Endothelial cell of umbilical vein (primary cell): Measurements from ENCODE around the gene PPP1R9B. TPM values are rescaled to one million over a fixed set of nuclear protein-coding genes. Genes with fewer than 3 reads are reported as not detected.

Experiments
- BruUV-seq: library from RNA; stranded (reverse); fragments of 400-500 nt; replicated peaks from 2 replicates; lab custom pipeline; 2021; lab: Mats Ljungman, UMichigan
- CTCF ChIA-PET: fragments of 300-600, 350-600 bp; sonication (Branson Sonifier 250); formaldehyde crosslinking; loops from one replicate; lab custom pipeline; 2021; ENCODE audit warnings: antibody characterized with exemption, inconsistent platforms; lab: Charles Lee
- POLR2A ChIA-PET: fragments of 300-600, 350-600 bp; sonication (Branson Sonifier 250); formaldehyde crosslinking; loops from one replicate; lab custom pipeline; 2021; ENCODE audit warnings: antibody characterized with exemption, inconsistent platforms; lab: Charles Lee
- DNase-seq: peaks from one replicate; pipeline ENCODE4 v3.0.0-alpha.2; 2011; ENCODE audit warnings: low read depth, low spot score
- FAIRE-seq: peaks from 2 replicates; lab custom pipeline; 2011; peaks lifted over from hg19 to GRCh38; lab: Jason Lieb, UNC
- H2AFZ ChIP-seq: 2 replicates; pipeline ENCODE4 v1.6.0; 2012; ENCODE audit warnings: low read depth, low read length, control low read depth, inconsistent platforms
- H3K27ac ChIP-seq: 2 replicates; pipeline ENCODE4 v1.5.1; 2011; ENCODE audit warnings: low read depth, mild to moderate bottlenecking, control low read depth, low read length, moderate library complexity; ENCODE audit not compliant: insufficient read depth
- H3K27me3 ChIP-seq, 2 experiments: 2 replicates each; pipeline versions ENCODE4 v1.6.0 to v1.6.1; 2011; ENCODE audit warnings: low read length in 2 of 2, mixed read lengths in 1 of 2; ENCODE audit not compliant: control insufficient read depth in 2 of 2, insufficient read depth in 2 of 2
- H3K36me3 ChIP-seq, 2 experiments: 2 replicates in 1 of 2; 3 replicates in 1 of 2; pipeline ENCODE4 v1.5.1; 2011; ENCODE audit warnings: low read length in 2 of 2, mild to moderate bottlenecking in 1 of 2, moderate library complexity in 1 of 2; ENCODE audit not compliant: control insufficient read depth in 2 of 2, insufficient read depth in 2 of 2; ENCODE audit errors: extremely low read depth in 1 of 2
- H3K4me1 ChIP-seq: 3 replicates; pipeline ENCODE4 v1.5.1; 2011; ENCODE audit warnings: mild to moderate bottlenecking, low read length; ENCODE audit not compliant: control insufficient read depth, insufficient read depth; ENCODE audit errors: extremely low read depth
- H3K4me2 ChIP-seq: 2 replicates; pipeline ENCODE4 v1.6.1; 2011; ENCODE audit warnings: low read length, control low read depth, mixed read lengths; ENCODE audit not compliant: insufficient read depth
- H3K4me3 ChIP-seq, 3 experiments: fragments of 200-600 bp in 1 of 3; sonication (generic), shearing (Covaris generic) in 1 of 3; replicated peaks in 1 of 3; 2 replicates each; pipeline ENCODE4 v1.5.1; 2011 to 2016; ENCODE audit warnings: control low read depth in 3 of 3, low read length in 3 of 3, mild to moderate bottlenecking in 2 of 3, inconsistent platforms in 1 of 3, low read depth in 1 of 3, moderate library complexity in 1 of 3; ENCODE audit not compliant: insufficient read depth in 1 of 3
- H3K79me2 ChIP-seq: 2 replicates; pipeline ENCODE4 v1.6.0; 2012; ENCODE audit warnings: low read length, inconsistent platforms; ENCODE audit not compliant: control insufficient read depth, insufficient read depth
- H3K9ac ChIP-seq: replicated peaks from 2 replicates; pipeline ENCODE3; 2011; ENCODE audit warnings: low read length, control low read depth; ENCODE audit not compliant: insufficient read depth; ENCODE audit errors: extremely low read depth
- H3K9me1 ChIP-seq: replicated peaks from 3 replicates; pipeline ENCODE4 v1.6.0; 2011; ENCODE audit warnings: mild to moderate bottlenecking, low read length; ENCODE audit not compliant: control insufficient read depth, insufficient read depth; ENCODE audit errors: extremely low read depth
- H3K9me3 ChIP-seq: replicated peaks from 2 replicates; pipeline ENCODE4 v1.5.1; 2012; ENCODE audit warnings: low read length, inconsistent platforms; ENCODE audit not compliant: control insufficient read depth, insufficient read depth
- H4K20me1 ChIP-seq: replicated peaks from 2 replicates; pipeline ENCODE3; 2011; ENCODE audit warnings: mild to moderate bottlenecking, low read length; ENCODE audit not compliant: control insufficient read depth, insufficient read depth; ENCODE audit errors: extremely low read depth
- EZH2 ChIP-seq: IDR thresholded peaks from 2 replicates; pipeline ENCODE4 v1.6.1; 2012; ENCODE audit warnings: borderline replicate concordance, low read depth, mild to moderate bottlenecking, moderate library complexity, low read length, inconsistent platforms; ENCODE audit not compliant: severe bottlenecking
- FOS ChIP-seq: IDR thresholded peaks from 2 replicates; pipeline ENCODE4 v1.6.1; 2011; ENCODE audit warnings: mild to moderate bottlenecking, low read length, moderate library complexity, borderline replicate concordance; ENCODE audit not compliant: insufficient read depth
- GATA2 ChIP-seq: IDR thresholded peaks from 2 replicates; pipeline ENCODE4 v1.7.0; 2011; ENCODE audit warnings: low read depth, mild to moderate bottlenecking, moderate library complexity, mixed read lengths, low read length; ENCODE audit not compliant: insufficient read length, insufficient read depth
- JUN ChIP-seq: IDR thresholded peaks from 2 replicates; pipeline ENCODE4 v1.6.1; 2011; ENCODE audit warnings: borderline replicate concordance, low read depth; ENCODE audit not compliant: insufficient read length, insufficient read depth
- MYC ChIP-seq: IDR thresholded peaks from one replicate; pipeline ENCODE4 v1.6.1; 2011; ENCODE audit warnings: mild to moderate bottlenecking, low read depth, low read length
- POLR2A ChIP-seq: IDR thresholded peaks from 2 replicates; pipeline ENCODE4 v1.6.1; 2012; ENCODE audit warnings: low read depth, mild to moderate bottlenecking, control low read depth, low read length
- POLR2AphosphoS5 ChIP-seq: IDR thresholded peaks from 2 replicates; pipeline ENCODE4 v1.6.1; 2012; ENCODE audit warnings: low read depth, mild to moderate bottlenecking, control low read depth, low read length, moderate library complexity; ENCODE audit not compliant: insufficient read depth
- dilution Hi-C: fragments of 300-500 bp; cut with MboI; formaldehyde crosslinking; loops from one replicate; pipeline ENCODE4 v1.15.0; 2019; ENCODE audit warnings: low sequenced_read_pairs; ENCODE audit not compliant: extremely low pct_ligation_motif_present
- intact Hi-C: fragments of 100-400 bp; cut with micrococcal nuclease; formaldehyde crosslinking; loops from one replicate; pipeline ENCODE4 v1.10.0; 2022
- polyA plus RNA-seq, 4 experiments: library from polyadenylated mRNA; depleted of rRNA in 3 of 4; stranded (reverse) in 3 of 4; unstranded in 1 of 4; fragments of >200 nt; gene quantifications; 2 replicates each; pipeline versions ENCODE4 v1.2.1 to v1.2.3, GENCODE V29; 2011 to 2012; ENCODE audit warnings: missing spikeins in 1 of 4
- total RNA-seq: library from RNA; stranded (reverse); gene quantifications from 2 replicates; pipeline ENCODE4 v1.2.3, GENCODE V29; 2021
- TF ChIP-seq, protein P1 (sequence below), 2 donors: IDR thresholded peaks; 1 replicate in 1 of 2; 2 replicates in 1 of 2; pipeline ENCODE4 v1.5.1; 2011; ENCODE audit warnings: low read length in 2 of 2, mild to moderate bottlenecking in 2 of 2, moderate library complexity in 2 of 2, control low read depth in 1 of 2, inconsistent platforms in 1 of 2, low read depth in 1 of 2; ENCODE audit not compliant: insufficient read depth in 1 of 2; ENCODE audit errors: extremely low read depth in 1 of 2
- TF ChIP-seq, protein P2 (sequence below): IDR thresholded peaks from 2 replicates; pipeline ENCODE4 v1.6.1; 2011; ENCODE audit not compliant: insufficient read depth, insufficient read length

PPP1R9B gene
- total and polyA plus RNA-seq, 2 donors (not counting 3 experiments of a cell fraction or from before 2014, with no cell fraction given), result 20.1 to 60.2 TPM

DNA sequence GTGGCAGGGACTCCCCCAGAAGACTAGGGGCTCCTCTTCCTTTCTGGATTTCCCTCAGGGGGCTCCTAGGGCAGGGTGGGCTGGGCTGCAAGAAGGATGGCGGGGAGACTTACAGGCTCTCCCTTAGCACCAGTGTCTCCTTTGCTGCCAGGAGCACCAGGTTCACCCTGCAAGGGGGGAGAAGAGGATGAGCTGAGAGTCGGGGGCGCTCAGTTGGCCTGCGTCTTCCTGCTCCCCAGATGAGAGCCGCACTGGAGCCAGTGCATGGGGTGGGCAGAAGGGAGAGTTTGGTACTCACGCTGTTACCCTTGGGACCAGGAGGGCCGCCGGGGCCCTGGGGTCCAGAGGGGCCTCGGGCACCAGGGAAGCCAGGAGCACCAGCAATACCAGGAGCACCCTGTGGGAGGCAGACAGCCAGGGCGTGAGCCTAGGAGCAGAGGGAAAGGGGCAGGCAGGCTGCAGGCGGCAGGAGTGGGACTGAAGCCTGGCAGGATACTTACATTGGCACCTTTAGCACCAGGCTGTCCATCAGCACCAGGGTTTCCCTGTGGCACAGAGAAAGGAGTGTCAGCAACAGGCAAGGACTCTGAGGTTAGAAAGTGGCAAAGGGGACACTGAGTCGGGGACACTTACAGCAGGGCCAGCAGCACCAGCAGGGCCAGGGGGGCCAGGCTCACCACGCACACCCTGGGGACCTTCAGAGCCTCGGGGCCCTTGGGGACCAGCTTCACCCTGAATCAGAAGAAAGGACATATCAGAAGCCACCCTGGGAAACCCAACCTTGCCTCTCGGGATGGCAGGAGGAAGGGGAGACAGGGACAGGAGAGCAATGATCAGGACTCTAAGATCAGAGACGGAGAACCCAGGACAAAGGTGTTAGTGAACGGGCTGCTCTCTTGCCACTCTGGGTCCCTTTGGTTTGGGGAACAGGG lies 44.7 kb upstream of the PPP1R9B start:
- H3K4me3 ChIP-seq, result no peak overlapping the region
- no peak overlapping the region for H3K27ac ChIP-seq

More for the DNA sequence above, 44.7 kb upstream of the PPP1R9B start:
- H3K9me3 ChIP-seq, result no peaks in the 10 kb centered on the region
- H2AFZ ChIP-seq, result no peak overlapping the region
- TF ChIP-seq, protein P1, sequence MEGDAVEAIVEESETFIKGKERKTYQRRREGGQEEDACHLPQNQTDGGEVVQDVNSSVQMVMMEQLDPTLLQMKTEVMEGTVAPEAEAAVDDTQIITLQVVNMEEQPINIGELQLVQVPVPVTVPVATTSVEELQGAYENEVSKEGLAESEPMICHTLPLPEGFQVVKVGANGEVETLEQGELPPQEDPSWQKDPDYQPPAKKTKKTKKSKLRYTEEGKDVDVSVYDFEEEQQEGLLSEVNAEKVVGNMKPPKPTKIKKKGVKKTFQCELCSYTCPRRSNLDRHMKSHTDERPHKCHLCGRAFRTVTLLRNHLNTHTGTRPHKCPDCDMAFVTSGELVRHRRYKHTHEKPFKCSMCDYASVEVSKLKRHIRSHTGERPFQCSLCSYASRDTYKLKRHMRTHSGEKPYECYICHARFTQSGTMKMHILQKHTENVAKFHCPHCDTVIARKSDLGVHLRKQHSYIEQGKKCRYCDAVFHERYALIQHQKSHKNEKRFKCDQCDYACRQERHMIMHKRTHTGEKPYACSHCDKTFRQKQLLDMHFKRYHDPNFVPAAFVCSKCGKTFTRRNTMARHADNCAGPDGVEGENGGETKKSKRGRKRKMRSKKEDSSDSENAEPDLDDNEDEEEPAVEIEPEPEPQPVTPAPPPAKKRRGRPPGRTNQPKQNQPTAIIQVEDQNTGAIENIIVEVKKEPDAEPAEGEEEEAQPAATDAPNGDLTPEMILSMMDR (IDR thresholded peaks at IDR 0.05; ENCODE audit: extremely low read depth in 1 of 2, insufficient read depth in 1 of 2, low read depth in 1 of 2, low read length in 2 of 2), result no peak
- TF ChIP-seq EZH2 (no peak), FOS (no peak), POLR2A (no peak), GATA2 (no peak), POLR2AphosphoS5 (no peak), MYC (no peak), JUN (no peak)
- TF ChIP-seq, protein P2, sequence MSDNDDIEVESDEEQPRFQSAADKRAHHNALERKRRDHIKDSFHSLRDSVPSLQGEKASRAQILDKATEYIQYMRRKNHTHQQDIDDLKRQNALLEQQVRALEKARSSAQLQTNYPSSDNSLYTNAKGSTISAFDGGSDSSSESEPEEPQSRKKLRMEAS, result no peak
- ChIA-PET CTCF (interaction anchor here (3.4 to 5.1 kb wide), 2 partner anchors 24 to 101 kb away, joined by 49 to 234 read pairs; no protein-coding TSS in a partner anchor), POLR2A (no interaction called here)
- DNase-seq (no peak), FAIRE-seq (no peak)
- H3K9me1 ChIP-seq, result no peaks in the 10 kb centered on the region
- intact Hi-C loops (no loop called here), dilution Hi-C loops (no loop called here)
- H3K4me2 ChIP-seq, result no peak overlapping the region
- H3K36me3 ChIP-seq, result no peaks in the 10 kb centered on the region
- H3K9ac ChIP-seq, result no peak overlapping the region
- H3K4me1 ChIP-seq, result no peaks in the 10 kb centered on the region
- no peaks in the 10 kb centered on the region for H3K79me2 ChIP-seq
- no peaks in the 10 kb centered on the region for H4K20me1 ChIP-seq
- H3K27me3 ChIP-seq, result peaks cover 0 to 2% of the 10 kb centered on the region in 2 experiments
- BruUV-seq, result no TSS peak
